Spleen (tissue), 11 donors: ENCODE measurements around the gene GART. TPM values are rescaled to one million over a fixed set of nuclear protein-coding genes. Genes with fewer than 3 reads are reported as not detected.
A peak's percentile ranks its signal among the peaks of the same experiment; 100 is the strongest.

Experiments
- DNase-seq: peaks from one replicate; pipeline ENCODE4 v3.0.0-alpha.2; 2020
- H3K27ac ChIP-seq, 8 donors: fragments of 200-600 bp; sonication (generic) in 7 of 8; 1 replicate in 4 of 8; 2 replicates in 4 of 8; pipeline versions ENCODE4 v1.5.0 to v1.8.0; 2016 to 2021; ENCODE audit warnings: inconsistent platforms in 4 of 8, mild to moderate bottlenecking in 4 of 8, moderate library complexity in 1 of 8
- H3K27me3 ChIP-seq, 7 donors: fragments of 200-600 bp; sonication (generic) in 6 of 7; replicated peaks in 1 of 7; 1 replicate in 4 of 7; 2 replicates in 3 of 7; pipeline versions ENCODE4 v1.5.0 to v1.8.0; 2016 to 2021; ENCODE audit warnings: inconsistent platforms in 3 of 7, mild to moderate bottlenecking in 1 of 7
- H3K36me3 ChIP-seq, 6 donors: fragments of 200-600 bp; sonication (generic) in 5 of 6; 1 replicate in 4 of 6; 2 replicates in 2 of 6; pipeline versions ENCODE4 v1.5.0 to v1.8.0; 2016 to 2021; ENCODE audit warnings: inconsistent platforms in 2 of 6
- H3K4me1 ChIP-seq, 6 donors: fragments of 200-600 bp; sonication (generic) in 5 of 6; 1 replicate in 3 of 6; 2 replicates in 3 of 6; pipeline versions ENCODE4 v1.5.0 to v1.8.0; 2016 to 2021; ENCODE audit warnings: inconsistent platforms in 3 of 6
- H3K4me3 ChIP-seq, 8 donors: fragments of 200-600 bp; sonication (generic) in 7 of 8; 1 replicate in 4 of 8; 2 replicates in 4 of 8; pipeline versions ENCODE4 v1.5.0 to v1.8.0; 2016 to 2021; ENCODE audit warnings: inconsistent platforms in 4 of 8, mild to moderate bottlenecking in 4 of 8, moderate library complexity in 2 of 8
- H3K9me3 ChIP-seq, 8 donors: fragments of 200-600 bp; sonication (generic) in 7 of 8; 1 replicate in 4 of 8; 2 replicates in 4 of 8; pipeline versions ENCODE4 v1.5.0 to v1.8.0; 2016 to 2021; ENCODE audit warnings: inconsistent platforms in 4 of 8
- CTCF ChIP-seq, 11 experiments: fragments of 200-600 bp in 7 of 11; fragments of 450-650 bp in 4 of 11; sonication (generic) in 4 of 11; IDR thresholded peaks in 8 of 11; conservative IDR thresholded peaks in 3 of 11; 1 replicate in 7 of 11; 2 replicates in 4 of 11; pipeline versions ENCODE4 v1.4.0 to v1.8.0; 2016 to 2021; ENCODE audit warnings: antibody characterized with exemption in 11 of 11, inconsistent platforms in 4 of 11, mild to moderate bottlenecking in 1 of 11
- POLR2A ChIP-seq, 3 donors: fragments of 450-650 bp; IDR thresholded peaks; one replicate each; pipeline ENCODE4 v1.5.1; 2017; ENCODE audit warnings: antibody characterized with exemption in 3 of 3, mild to moderate bottlenecking in 1 of 3
- POLR2AphosphoS5 ChIP-seq, 3 donors: sonication (generic); formaldehyde crosslinking; IDR thresholded peaks; one replicate each; pipeline ENCODE4 v1.5.1; 2017; ENCODE audit warnings: antibody characterized with exemption in 3 of 3
- WGBS, 5 donors: extraction: QIAGEN DNeasy Blood & Tissue Kit in 3 of 5; methylation state at CpG; one replicate each; pipeline versions ENCODE4 v1.1.5 to v1.1.7; 2013 to 2018; 5-methylcytosine and 5-hydroxymethylcytosine counted together
- intact Hi-C: fragments of 100-400 bp; cut with DNase I; formaldehyde crosslinking; loops from one replicate; pipeline ENCODE4 v1.15.0; 2023; ENCODE audit warnings: low total_unique reads
- polyA plus RNA-seq, 3 donors: library from polyadenylated mRNA; stranded (reverse); fragments of 200-250 nt; gene quantifications; one replicate each; pipeline ENCODE4 v1.2.1, GENCODE V29; 2013
- total RNA-seq, 7 donors: library from RNA; depleted of rRNA in 3 of 7; stranded (reverse); fragments of >200 nt in 3 of 7; fragmentation: NEBNext Ultra II Directional in 4 of 7; extraction: Animal tissue kit (Norgen Biotek cat#: 25700) in 4 of 7; gene quantifications; one replicate each; pipeline versions ENCODE4 v1.1.0 to v1.2.1, GENCODE V29; 2016 to 2021
- donor health status: healthy with polysubstance abuse.
- donor health status: DM: no; HTN: no; CAD: no; lungs with moderate emphysema.
- donor health status: DM: no; HTN: no; CAD: no.
- donor health status: Bipolar disorder and iron deficiency.
- donor health status: healthy.
- donor health status: DM: no; HTN: no; CAD: no.
- donor health status: DM: yes; HTN: yes; CAD: no.

Gene GART
- total and polyA plus RNA-seq, 10 donors = 14.3 to 113 (median 64.7) TPM

GRCh38 chr21:33495743-33496142 lies 46.2 kb downstream of the GART start:
- Histone ChIP-seq H3K4me1 (peaks cover 3 to 17% (median 13%) of the 10 kb centered on the region in 6 donors), H3K27me3 (no peaks in the 10 kb centered on the region), H3K9me3 (no peaks in the 10 kb centered on the region), H3K27ac (no peak overlapping the region), H3K36me3 (no peaks in the 10 kb centered on the region), H3K4me3 (no peak overlapping the region)
- intact Hi-C loops = no loop called here
- no peak for DNase-seq
- TF ChIP-seq POLR2AphosphoS5 (IDR thresholded peaks at IDR 0.05) (no peak), CTCF (IDR thresholded peaks at IDR 0.05 in 8 of 11, conservative IDR thresholded peaks at IDR 0.05 in 3 of 11) (no peak), POLR2A (IDR thresholded peaks at IDR 0.05) (no peak)
- WGBS, 5 donors = 55 to 67% (median 57%) methylated on average over 4 of the region's 4 CpGs

- 46 to 78% (median 58%) methylated on average over 3 of the region's 3 CpGs for WGBS, 5 donors
- intact Hi-C loops = no loop called here
- DNase-seq = no peak
These were observed 48.2 kb downstream of the GART start for GRCh38 chr21:33493756-33494155.

GRCh38 chr21:33492571-33492970 lies 49.3 kb downstream of the GART start:
- Histone ChIP-seq H3K4me1 (peaks cover 5 to 20% (median 17%) of the 10 kb centered on the region in 6 donors), H3K9me3 (no peaks in the 10 kb centered on the region), H3K27me3 (no peaks in the 10 kb centered on the region), H3K27ac (peak overlapping the region in 3 of 8 donors; percentile 84 to 89 (median 87)), H3K36me3 (no peaks in the 10 kb centered on the region), H3K4me3 (peak overlapping the region in 2 of 8 donors; percentile 84 to 95)
- intact Hi-C loops = no loop called here
- WGBS, 5 donors = 58 to 75% (median 71%) methylated on average over 2 of the region's 2 CpGs
- TF ChIP-seq POLR2AphosphoS5 (IDR thresholded peaks at IDR 0.05) (no peak), CTCF (IDR thresholded peaks at IDR 0.05 in 8 of 11, conservative IDR thresholded peaks at IDR 0.05 in 3 of 11) (no peak), POLR2A (IDR thresholded peaks at IDR 0.05) (no peak)
- DNase-seq = no peak

More at GRCh38 chr21:33493756-33494155, 48.2 kb downstream of the GART start:
- TF ChIP-seq POLR2A (IDR thresholded peaks at IDR 0.05) (no peak), CTCF (IDR thresholded peaks at IDR 0.05 in 8 of 11, conservative IDR thresholded peaks at IDR 0.05 in 3 of 11) (no peak), POLR2AphosphoS5 (IDR thresholded peaks at IDR 0.05) (no peak)
- no peak overlapping the region for H3K27ac ChIP-seq
- H3K9me3 ChIP-seq = no peaks in the 10 kb centered on the region
- H3K4me3 ChIP-seq = no peak overlapping the region
- no peaks in the 10 kb centered on the region for H3K36me3 ChIP-seq
- H3K4me1 ChIP-seq = peaks cover 5 to 20% (median 17%) of the 10 kb centered on the region in 6 donors
- H3K27me3 ChIP-seq = no peaks in the 10 kb centered on the region

GRCh38 chr21:33491373-33492102 lies 50.4 kb downstream of the GART start, which contains the start of gene DNAJC28:
DNAJC28 (minus strand) TSS chr21:33491716; CDS start chr21:33489393, 2,323 bp downstream.
- intact Hi-C loops = no loop called here
- 0 to 1% (median 1%) methylated on average over 36 to 52 of the region's 52 CpGs for WGBS, 5 donors

More at GRCh38 chr21:33491373-33492102, 50.4 kb downstream of the GART start, which contains the start of gene DNAJC28:
- TF ChIP-seq CTCF (IDR thresholded peaks at IDR 0.05 in 8 of 11, conservative IDR thresholded peaks at IDR 0.05 in 3 of 11) (no peak), POLR2AphosphoS5 (IDR thresholded peaks at IDR 0.05) (peak; percentile 89 to 91 (median 90)), POLR2A (IDR thresholded peaks at IDR 0.05) (no peak)
- Histone ChIP-seq H3K27ac (peak within 1 kb of the TSS; percentile 44 to 89 (median 82)), H3K36me3 (no peaks in the 10 kb centered on the region), H3K4me3 (peak within 1 kb of the TSS; percentile 63 to 95 (median 80)), H3K9me3 (no peaks in the 10 kb centered on the region), H3K4me1 (peaks cover 5 to 20% (median 17%) of the 10 kb centered on the region in 6 donors), H3K27me3 (no peaks in the 10 kb centered on the region)
- DNase-seq = peak; percentile 96
